Parathyroid adenoma (tissue), 2 donors: ENCODE data around the gene SLC13A3.

Experiments used
- H2AFZ ChIP-seq: fragments of 300-600 bp; sonication (generic); one replicate; pipeline ENCODE4 v1.7.0; 2017; ENCODE audit warnings: antibody characterized with exemption, mild to moderate bottlenecking
- H3K27ac ChIP-seq: fragments of 300-600 bp; sonication (generic); one replicate; pipeline ENCODE4 v1.7.0; 2017
- H3K27me3 ChIP-seq: fragments of 300-600 bp; sonication (generic); one replicate; pipeline ENCODE4 v1.7.0; 2017; ENCODE audit warnings: low read length; ENCODE audit not compliant: control insufficient read depth, insufficient read depth
- H3K36me3 ChIP-seq: fragments of 300-600 bp; sonication (generic); one replicate; pipeline ENCODE4 v1.7.0; 2017; ENCODE audit warnings: low read length; ENCODE audit not compliant: control insufficient read depth, insufficient read depth
- H3K4me1 ChIP-seq: fragments of 300-600 bp; sonication (generic); one replicate; pipeline ENCODE4 v1.7.0; 2017; ENCODE audit warnings: control low read depth
- H3K4me2 ChIP-seq: fragments of 300-600 bp; sonication (generic); one replicate; pipeline ENCODE4 v1.7.0; 2017; ENCODE audit warnings: low read length
- H3K4me3 ChIP-seq: fragments of 300-600 bp; sonication (generic); one replicate; pipeline ENCODE4 v1.7.0; 2017; ENCODE audit warnings: low read depth, low read length
- H3K79me2 ChIP-seq: fragments of 300-600 bp; sonication (generic); one replicate; pipeline ENCODE4 v1.7.0; 2017; ENCODE audit warnings: control low read depth
- H3K9ac ChIP-seq: fragments of 300-600 bp; sonication (generic); one replicate; pipeline ENCODE4 v1.7.0; 2017; ENCODE audit warnings: mild to moderate bottlenecking
- H3K9me3 ChIP-seq: fragments of 300-600 bp; sonication (generic); one replicate; pipeline ENCODE4 v1.7.0; 2017; ENCODE audit warnings: low read length; ENCODE audit not compliant: control insufficient read depth
- TF ChIP-seq, protein P1 (sequence below): fragments of 300-600 bp; sonication (generic); IDR thresholded peaks from one replicate; pipeline ENCODE4 v1.7.0; 2017; ENCODE audit warnings: antibody characterized with exemption, mild to moderate bottlenecking
- donor health status: primary hyperparathyroidism.

The SLC13A3 gene

DNA sequence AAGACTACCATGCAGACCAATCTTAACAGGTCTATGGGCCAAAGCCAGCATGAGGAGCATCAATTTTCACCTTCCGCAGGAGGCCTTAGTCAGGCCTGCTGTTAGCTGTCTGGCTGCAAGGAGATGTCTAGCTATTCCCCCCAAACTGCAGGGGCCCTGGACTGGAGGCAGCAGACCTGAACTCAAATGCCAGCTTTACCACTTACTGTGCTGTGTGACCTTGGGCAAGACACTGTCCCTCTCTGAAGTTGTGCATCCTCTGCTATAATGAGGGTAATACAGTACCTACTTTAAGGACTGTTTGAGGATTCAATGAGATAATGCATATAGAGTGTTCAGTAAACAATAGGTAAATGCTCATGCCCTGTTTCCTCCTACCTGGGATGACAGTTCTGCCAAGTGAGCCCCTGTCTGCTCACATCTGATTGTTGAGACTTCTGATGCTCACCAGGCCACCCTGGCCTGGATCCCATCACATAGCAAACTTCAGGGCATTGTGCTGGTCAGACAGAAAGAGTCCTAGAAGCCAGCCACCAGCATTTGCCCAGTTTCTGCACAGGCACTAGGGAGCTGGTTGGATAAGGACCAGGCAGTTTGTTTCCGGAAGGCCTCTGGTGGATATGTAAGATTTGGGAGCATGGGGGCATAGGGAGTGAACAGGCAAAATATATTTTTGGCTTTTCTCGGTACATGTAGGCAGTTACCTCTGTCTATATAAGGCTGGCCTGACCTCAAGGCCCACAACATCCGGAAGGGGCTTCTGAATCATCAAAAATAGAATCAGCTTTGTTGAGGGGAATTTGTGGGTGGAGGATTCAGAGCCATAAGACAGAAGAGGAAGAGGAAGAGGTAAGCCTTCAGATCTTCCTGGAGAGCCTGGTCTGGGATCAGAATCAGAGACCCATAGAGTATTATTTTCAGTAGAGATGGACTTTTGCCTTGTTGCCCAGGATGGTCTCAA is 98.5 kb downstream of the SLC13A3 start:
- no peaks in the 10 kb centered on the region for H3K4me1 ChIP-seq
- no peaks in the 10 kb centered on the region for H3K9me3 ChIP-seq
- H2AFZ ChIP-seq, result no peak overlapping the region
- H3K36me3 ChIP-seq, result no peaks in the 10 kb centered on the region
- H3K9ac ChIP-seq, result no peak overlapping the region
- no peaks in the 10 kb centered on the region for H3K27me3 ChIP-seq
- H3K4me2 ChIP-seq, result no peak overlapping the region
- no peak overlapping the region for H3K27ac ChIP-seq
- H3K79me2 ChIP-seq, result no peaks in the 10 kb centered on the region
- TF ChIP-seq, protein P1, sequence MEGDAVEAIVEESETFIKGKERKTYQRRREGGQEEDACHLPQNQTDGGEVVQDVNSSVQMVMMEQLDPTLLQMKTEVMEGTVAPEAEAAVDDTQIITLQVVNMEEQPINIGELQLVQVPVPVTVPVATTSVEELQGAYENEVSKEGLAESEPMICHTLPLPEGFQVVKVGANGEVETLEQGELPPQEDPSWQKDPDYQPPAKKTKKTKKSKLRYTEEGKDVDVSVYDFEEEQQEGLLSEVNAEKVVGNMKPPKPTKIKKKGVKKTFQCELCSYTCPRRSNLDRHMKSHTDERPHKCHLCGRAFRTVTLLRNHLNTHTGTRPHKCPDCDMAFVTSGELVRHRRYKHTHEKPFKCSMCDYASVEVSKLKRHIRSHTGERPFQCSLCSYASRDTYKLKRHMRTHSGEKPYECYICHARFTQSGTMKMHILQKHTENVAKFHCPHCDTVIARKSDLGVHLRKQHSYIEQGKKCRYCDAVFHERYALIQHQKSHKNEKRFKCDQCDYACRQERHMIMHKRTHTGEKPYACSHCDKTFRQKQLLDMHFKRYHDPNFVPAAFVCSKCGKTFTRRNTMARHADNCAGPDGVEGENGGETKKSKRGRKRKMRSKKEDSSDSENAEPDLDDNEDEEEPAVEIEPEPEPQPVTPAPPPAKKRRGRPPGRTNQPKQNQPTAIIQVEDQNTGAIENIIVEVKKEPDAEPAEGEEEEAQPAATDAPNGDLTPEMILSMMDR, result no peak
- H3K4me3 ChIP-seq, result no peak overlapping the region

DNA sequence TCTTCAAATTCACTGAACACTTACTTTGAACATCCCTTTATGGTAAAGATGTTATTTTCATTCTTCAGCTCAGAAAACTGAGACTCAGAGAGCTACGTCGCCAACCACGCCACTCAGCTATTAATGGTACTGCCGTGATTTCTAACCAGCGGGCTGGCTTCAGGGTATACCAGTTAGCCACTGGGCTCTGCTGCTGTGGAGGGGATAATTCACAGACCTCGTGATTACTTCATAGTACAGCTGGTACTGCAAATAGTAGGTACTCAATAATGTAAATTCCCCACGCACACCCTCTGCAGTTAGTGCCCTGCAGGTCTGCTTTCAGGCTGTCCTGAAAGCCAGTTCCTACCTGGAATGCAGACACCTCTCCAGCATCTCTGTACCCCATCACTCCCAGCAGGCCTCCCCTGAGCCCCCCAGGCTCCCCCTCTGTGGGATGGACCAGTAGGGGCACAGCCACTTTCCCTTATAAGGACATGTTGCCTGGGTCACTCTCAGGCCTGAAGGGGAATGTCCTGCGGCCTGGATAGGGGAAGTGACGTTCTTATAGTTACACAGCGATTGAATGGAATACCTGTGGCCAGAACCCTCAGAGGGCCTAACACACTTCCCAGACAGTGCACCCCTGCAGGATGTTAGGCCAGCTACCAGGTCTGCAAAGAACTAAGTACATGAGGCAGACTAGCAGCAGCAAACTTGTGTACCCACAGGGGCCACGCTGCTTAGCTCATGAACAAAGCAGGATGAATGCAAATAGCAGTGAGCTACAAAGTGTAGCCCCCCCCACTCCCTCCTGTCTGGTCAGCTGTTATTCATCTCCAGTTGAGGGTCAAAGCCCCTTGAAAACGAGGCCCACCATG is 99.5 kb downstream of the SLC13A3 start:
- Histone ChIP-seq H3K4me1 (no peaks in the 10 kb centered on the region), H3K79me2 (no peaks in the 10 kb centered on the region), H2AFZ (no peak overlapping the region), H3K9me3 (no peaks in the 10 kb centered on the region), H3K9ac (no peak overlapping the region), H3K27me3 (no peaks in the 10 kb centered on the region), H3K36me3 (no peaks in the 10 kb centered on the region), H3K4me2 (no peak overlapping the region), H3K4me3 (no peak overlapping the region), H3K27ac (no peak overlapping the region)
- TF ChIP-seq, protein P1, result no peak

DNA sequence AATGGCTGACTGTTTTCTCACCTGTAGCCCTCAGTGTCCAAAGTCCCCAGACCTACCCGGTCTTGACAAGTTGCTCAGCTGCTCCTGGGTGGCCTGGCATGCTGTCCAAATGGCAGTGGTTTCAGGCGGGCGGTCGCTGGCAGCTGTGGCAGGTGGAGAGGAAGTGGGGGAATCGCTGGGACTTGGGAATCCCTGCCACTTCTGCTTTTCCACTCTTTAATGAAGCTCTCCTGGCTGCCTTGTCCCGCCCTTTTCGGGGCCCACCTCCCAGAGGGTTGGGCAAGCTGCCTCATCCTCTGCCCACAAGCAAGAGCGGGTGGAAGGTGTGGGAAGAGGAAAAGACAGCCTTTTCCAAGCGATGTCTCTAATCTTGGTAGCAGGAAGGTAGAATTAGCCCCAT is 100.8 kb downstream of the SLC13A3 start, which contains the start of gene OCSTAMP:
OCSTAMP (minus strand) TSS at position 194 of the 400 bp plus-strand sequence; CDS start at position 100, 94 bp downstream.
- H3K27ac ChIP-seq, result no peak within 1 kb of the TSS
- H3K4me1 ChIP-seq, result no peaks in the 10 kb centered on the region
- no peak within 1 kb of the TSS for H3K4me3 ChIP-seq
- no peak within 1 kb of the TSS for H3K4me2 ChIP-seq
- no peaks in the 10 kb centered on the region for H3K79me2 ChIP-seq
- no peak within 1 kb of the TSS for H3K9ac ChIP-seq
- H2AFZ ChIP-seq, result no peak within 1 kb of the TSS
- no peaks in the 10 kb centered on the region for H3K36me3 ChIP-seq
- TF ChIP-seq, protein P1, result no peak
- no peaks in the 10 kb centered on the region for H3K9me3 ChIP-seq
- no peaks in the 10 kb centered on the region for H3K27me3 ChIP-seq

DNA sequence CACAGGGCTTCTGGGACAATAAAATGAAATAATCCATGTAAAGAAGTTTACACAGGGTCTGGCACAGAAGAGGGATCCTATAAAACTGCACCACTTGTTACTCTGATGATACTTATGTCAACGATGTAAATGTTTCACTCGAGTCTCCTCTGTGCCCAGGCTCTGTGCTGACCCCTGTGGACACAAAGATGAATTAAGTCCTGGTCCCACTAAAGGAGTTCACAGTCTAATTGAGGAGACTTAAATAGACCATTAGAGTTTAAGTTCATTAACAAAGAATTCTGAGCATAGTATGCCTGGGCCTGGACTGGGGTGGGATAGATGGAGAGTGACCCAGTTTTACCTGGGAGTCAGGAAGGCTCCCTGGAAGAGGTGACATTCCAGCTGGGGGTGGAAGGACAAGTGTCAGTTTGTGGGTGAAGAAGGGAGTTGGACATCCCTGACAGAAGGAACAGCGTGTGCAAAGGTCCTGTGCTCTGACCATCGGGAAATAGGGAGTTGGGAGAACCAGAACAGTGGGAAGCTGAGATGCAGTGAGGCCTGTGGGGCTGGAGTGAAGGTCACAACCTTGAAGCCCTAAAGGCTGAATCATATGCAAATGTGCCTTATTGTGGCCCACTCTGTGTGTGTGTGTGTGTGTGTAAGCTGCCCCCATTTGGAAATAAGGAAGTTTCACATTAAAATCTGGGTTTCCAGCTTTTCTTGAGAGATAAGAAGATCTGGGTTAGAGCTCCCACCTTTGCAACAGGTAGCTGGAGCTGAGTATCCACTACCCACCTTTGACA is 101.9 kb downstream of the SLC13A3 start:
- Histone ChIP-seq H3K4me2 (no peak overlapping the region), H3K9ac (no peak overlapping the region), H2AFZ (no peak overlapping the region), H3K27me3 (no peaks in the 10 kb centered on the region), H3K27ac (no peak overlapping the region), H3K4me1 (no peaks in the 10 kb centered on the region), H3K79me2 (no peaks in the 10 kb centered on the region), H3K9me3 (no peaks in the 10 kb centered on the region), H3K36me3 (no peaks in the 10 kb centered on the region), H3K4me3 (no peak overlapping the region)
- TF ChIP-seq, protein P1, result no peak
